Measurements from ENCODE around the gene MED8. TPM values are rescaled to one million over a fixed set of nuclear protein-coding genes. Genes with fewer than 3 reads are reported as not detected.

MED8 gene
- total and polyA plus RNA-seq, 2 of the 4 experiments (the other 2 are of a cell fraction) = 61.1 to 120 TPM

- no peak overlapping the region for H3K14ac ChIP-seq (replicated peaks; ENCODE audit: low read depth, low read length)
- H2AK9ac ChIP-seq (replicated peaks; ENCODE audit: low read depth, low read length, poor library complexity) = no peak overlapping the region
- H3K9me1 ChIP-seq (ENCODE audit: insufficient read depth, low read length) = peaks cover 7% of the 10 kb centered on the region; the same call in 1 of the 2 replicates
- no peak overlapping the region for H2BK15ac ChIP-seq (ENCODE audit: low read depth, low read length)
- peaks cover 74% of the 10 kb centered on the region for H3K36me3 ChIP-seq (ENCODE audit: control insufficient read depth, insufficient read depth, low read length)
- H3K27ac ChIP-seq (ENCODE audit: insufficient read depth, low read length) = no peak overlapping the region
- H2AFZ ChIP-seq (replicated peaks; ENCODE audit: low read length, poor library complexity) = no peak overlapping the region
- no peaks in the 10 kb centered on the region for H3K9me3 ChIP-seq (ENCODE audit: control insufficient read depth, insufficient read depth, low read length)
- H2BK120ac ChIP-seq (ENCODE audit: low read depth, low read length) = no peak overlapping the region
- no TSS peak for BruUV-seq (replicated peaks)
- DNase-seq (no peak), ATAC-seq (ENCODE audit: low read depth) (no peak)
- no peaks in the 10 kb centered on the region for H3K79me1 ChIP-seq (ENCODE audit: low read depth in 1 of 2, low read length in 2 of 2)
- H3K27me3 ChIP-seq (ENCODE audit: control insufficient read depth, insufficient read depth, low read length) = no peaks in the 10 kb centered on the region
- no peak overlapping the region for H3K56ac ChIP-seq (ENCODE audit: extremely low read depth, insufficient read depth, low read length)
- H3K23ac ChIP-seq (ENCODE audit: low read depth, low read length) = no peak overlapping the region
- H3K4me1 ChIP-seq (ENCODE audit: control insufficient read depth, insufficient read depth, low read length) = peaks cover 2% of the 10 kb centered on the region; the same call in 1 of the 2 replicates
- intact Hi-C loops (cut with micrococcal nuclease) (no loop called here), in situ Hi-C loops (cut with MboI; ENCODE audit: low sequenced_read_pairs) (no loop called here), dilution Hi-C loops (cut with HindIII; ENCODE audit: low sequenced_read_pairs, unreplicated experiment) (no loop called here)
- TF ChIP-seq BHLHE40 (IDR thresholded peaks at IDR 0.05; ENCODE audit: low read depth, low read length) (no peak), POLR2A (IDR thresholded peaks at IDR 0.05; ENCODE audit: low read depth, low read length) (no peak), SMC3 (IDR thresholded peaks at IDR 0.05; ENCODE audit: low read depth, low read length) (no peak), MXI1 (IDR thresholded peaks at IDR 0.05; ENCODE audit: borderline replicate concordance, low read depth, low read length) (no peak), RCOR1 (IDR thresholded peaks at IDR 0.05; ENCODE audit: insufficient replicate concordance, low read length) (no peak), ELK1 (IDR thresholded peaks at IDR 0.05; ENCODE audit: borderline replicate concordance, low read depth, low read length) (no peak), USF2 (IDR thresholded peaks at IDR 0.05; ENCODE audit: low read depth, low read length) (no peak), CTCF (conservative IDR thresholded peaks at IDR 0.05; ENCODE audit: low read depth, low read length) (no peak), RAD21 (IDR thresholded peaks at IDR 0.05; ENCODE audit: low read length) (no peak), MAFK (IDR thresholded peaks at IDR 0.05; ENCODE audit: low read depth, low read length) (no peak), CHD1 (IDR thresholded peaks at IDR 0.05; ENCODE audit: low read depth, low read length) (no peak), CEBPB (IDR thresholded peaks at IDR 0.05; ENCODE audit: low read depth, low read length) (no peak)
- CTCF ChIA-PET = no interaction called here
- H4K20me1 ChIP-seq (ENCODE audit: insufficient read depth, low read length) = no peaks in the 10 kb centered on the region
- H3K18ac ChIP-seq (ENCODE audit: low read depth, low read length) = no peak overlapping the region
- H2BK5ac ChIP-seq (ENCODE audit: low read depth, low read length, poor library complexity, severe bottlenecking) = no peak overlapping the region
- H4K91ac ChIP-seq (ENCODE audit: insufficient read depth, low read depth, low read length) = no peak overlapping the region
- no peak overlapping the region for H4K8ac ChIP-seq (ENCODE audit: low read depth in 2 of 2, low read length in 2 of 2)
- POLR2A ChIA-PET (ENCODE audit: unreplicated experiment) = no interaction called here
- no peak overlapping the region for H3K4me2 ChIP-seq (ENCODE audit: low read depth, low read length)
- H4K5ac ChIP-seq (ENCODE audit: low read depth, low read length) = no peak overlapping the region
- no peak overlapping the region for H3K4me3 ChIP-seq (ENCODE audit: insufficient read depth, low read depth, low read length)
- H3K9ac ChIP-seq (ENCODE audit: low read depth, low read length) = no peak overlapping the region
- no peak overlapping the region for H2BK20ac ChIP-seq (ENCODE audit: low read depth, low read length)
- no peak overlapping the region for H2AK5ac ChIP-seq (ENCODE audit: low read depth, low read length)
- WGBS, 2 experiments (ENCODE audit: extremely low coverage in 2 of 2, insufficient read length in 1 of 2) = 94% methylated on average over 3 of the region's 9 CpGs; no CpG with 5 or more reads in 1 of the 2 experiments
- no peak overlapping the region for H3K4ac ChIP-seq (ENCODE audit: low read depth, low read length)
Observed at GRCh38 chr1:43432171-43432860, 42.7 kb upstream of the MED8 start.

Measured in IMR-90 (cell line).